ENCODE results near the gene PPP4R4.

DNA sequence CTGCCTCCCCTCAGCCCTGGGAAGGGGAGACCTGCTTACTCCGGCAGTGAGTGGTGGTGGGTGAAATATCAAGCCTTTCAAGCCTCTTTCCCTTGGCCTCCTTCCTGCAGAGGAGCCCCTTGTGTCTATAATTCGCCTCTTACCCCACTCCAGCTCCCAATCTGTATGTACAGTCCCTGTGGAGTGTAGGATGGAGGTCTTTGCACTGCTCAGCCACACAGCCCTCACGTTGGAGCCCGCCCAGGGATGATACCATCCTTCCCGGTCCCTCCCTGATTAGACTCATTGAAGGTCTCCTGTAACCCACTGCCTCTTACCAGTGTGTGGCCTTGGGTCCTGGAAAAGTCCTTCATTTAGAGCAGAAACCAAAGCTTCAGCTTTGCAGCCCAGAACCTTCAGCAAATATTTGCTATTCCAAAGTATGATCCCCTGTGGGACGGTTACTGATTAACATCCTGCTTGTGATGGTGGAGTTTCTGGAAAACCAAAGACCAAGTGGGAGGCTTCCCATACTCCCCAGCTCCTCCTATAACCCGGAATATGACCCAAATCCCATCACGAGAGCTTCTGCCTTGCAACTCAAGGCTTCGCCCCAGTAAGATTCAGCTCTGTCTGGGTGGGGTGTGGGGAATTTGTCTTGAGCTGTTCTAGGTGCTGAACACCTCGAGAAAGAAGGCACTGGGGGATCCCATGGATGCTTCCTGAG is 118.9 kb downstream of the PPP4R4 start, which contains the start of gene SERPINA10:
- TF ChIP-seq, protein P1, sequence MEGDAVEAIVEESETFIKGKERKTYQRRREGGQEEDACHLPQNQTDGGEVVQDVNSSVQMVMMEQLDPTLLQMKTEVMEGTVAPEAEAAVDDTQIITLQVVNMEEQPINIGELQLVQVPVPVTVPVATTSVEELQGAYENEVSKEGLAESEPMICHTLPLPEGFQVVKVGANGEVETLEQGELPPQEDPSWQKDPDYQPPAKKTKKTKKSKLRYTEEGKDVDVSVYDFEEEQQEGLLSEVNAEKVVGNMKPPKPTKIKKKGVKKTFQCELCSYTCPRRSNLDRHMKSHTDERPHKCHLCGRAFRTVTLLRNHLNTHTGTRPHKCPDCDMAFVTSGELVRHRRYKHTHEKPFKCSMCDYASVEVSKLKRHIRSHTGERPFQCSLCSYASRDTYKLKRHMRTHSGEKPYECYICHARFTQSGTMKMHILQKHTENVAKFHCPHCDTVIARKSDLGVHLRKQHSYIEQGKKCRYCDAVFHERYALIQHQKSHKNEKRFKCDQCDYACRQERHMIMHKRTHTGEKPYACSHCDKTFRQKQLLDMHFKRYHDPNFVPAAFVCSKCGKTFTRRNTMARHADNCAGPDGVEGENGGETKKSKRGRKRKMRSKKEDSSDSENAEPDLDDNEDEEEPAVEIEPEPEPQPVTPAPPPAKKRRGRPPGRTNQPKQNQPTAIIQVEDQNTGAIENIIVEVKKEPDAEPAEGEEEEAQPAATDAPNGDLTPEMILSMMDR (IDR thresholded peaks at IDR 0.05): no peak
- TF ChIP-seq POLR2A (IDR thresholded peaks at IDR 0.05): no peak

Measured in testis (tissue), 2 donors.